Measurements from ENCODE around the gene CTRB2.

Gene CTRB2

DNA sequence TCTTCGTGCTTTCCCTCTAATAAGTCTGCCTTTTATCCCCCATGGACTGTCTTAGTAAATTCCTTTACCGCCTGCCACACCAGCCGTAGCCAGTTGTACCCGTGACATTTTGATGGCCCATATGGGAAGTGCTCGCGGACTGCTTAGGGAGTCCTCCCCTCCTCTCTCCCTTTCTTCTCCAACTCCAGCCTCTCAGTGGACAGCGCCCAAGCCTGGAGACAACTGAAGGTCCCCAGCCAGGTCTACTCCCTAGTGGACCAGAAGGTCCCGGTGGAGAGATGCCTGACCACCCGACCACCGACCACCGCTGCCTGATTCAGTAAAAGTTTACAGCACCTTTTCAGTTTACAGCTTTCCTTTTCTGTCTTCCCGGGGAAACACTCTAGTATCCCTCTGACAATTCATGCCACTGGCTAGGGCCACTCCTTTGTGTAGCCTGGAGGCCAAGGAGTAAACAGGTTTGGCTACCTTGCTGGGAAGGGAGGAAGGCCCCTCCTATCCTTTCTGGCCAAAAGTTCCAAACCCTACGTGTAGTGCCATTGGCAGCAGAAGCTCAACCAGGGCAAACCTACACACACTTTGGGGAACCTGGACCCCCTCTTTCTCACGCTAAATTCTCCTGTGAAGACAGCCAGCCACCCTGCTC, 18.0 kb downstream of the CTRB2 start:
- TF ChIP-seq, protein P1, sequence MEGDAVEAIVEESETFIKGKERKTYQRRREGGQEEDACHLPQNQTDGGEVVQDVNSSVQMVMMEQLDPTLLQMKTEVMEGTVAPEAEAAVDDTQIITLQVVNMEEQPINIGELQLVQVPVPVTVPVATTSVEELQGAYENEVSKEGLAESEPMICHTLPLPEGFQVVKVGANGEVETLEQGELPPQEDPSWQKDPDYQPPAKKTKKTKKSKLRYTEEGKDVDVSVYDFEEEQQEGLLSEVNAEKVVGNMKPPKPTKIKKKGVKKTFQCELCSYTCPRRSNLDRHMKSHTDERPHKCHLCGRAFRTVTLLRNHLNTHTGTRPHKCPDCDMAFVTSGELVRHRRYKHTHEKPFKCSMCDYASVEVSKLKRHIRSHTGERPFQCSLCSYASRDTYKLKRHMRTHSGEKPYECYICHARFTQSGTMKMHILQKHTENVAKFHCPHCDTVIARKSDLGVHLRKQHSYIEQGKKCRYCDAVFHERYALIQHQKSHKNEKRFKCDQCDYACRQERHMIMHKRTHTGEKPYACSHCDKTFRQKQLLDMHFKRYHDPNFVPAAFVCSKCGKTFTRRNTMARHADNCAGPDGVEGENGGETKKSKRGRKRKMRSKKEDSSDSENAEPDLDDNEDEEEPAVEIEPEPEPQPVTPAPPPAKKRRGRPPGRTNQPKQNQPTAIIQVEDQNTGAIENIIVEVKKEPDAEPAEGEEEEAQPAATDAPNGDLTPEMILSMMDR (IDR thresholded peaks at IDR 0.05; ENCODE audit: low read depth, low read length), result no peak
- no peak for DNase-seq (ENCODE audit: low read depth, low spot score)

DNA sequence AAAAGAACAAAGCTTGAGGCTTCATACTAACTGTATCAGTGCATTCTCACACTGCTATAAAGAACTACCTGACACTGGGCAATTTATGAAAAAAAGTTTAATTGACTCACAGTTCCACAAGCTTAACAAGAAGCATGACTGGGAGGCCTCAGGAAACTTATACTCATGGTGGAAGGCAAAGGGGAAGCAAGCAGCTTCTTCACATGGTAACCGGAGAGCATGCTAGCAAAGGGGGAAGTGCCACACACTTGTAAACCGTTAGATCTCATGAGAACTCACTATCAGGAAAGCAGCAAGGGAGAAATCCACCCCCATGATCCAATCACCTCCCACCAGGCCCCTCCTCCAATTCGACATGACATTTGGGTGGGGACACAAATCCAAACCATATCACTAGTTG, 25.3 kb downstream of the CTRB2 start:
- no peak for DNase-seq (ENCODE audit: low read depth, low spot score)
- TF ChIP-seq, protein P1 (IDR thresholded peaks at IDR 0.05; ENCODE audit: low read depth, low read length), result no peak
- H3K4me3 ChIP-seq (ENCODE audit: low read depth, low read length), result no peak overlapping the region
- in situ Hi-C loops (cut with HindIII; ENCODE audit: low sequenced_read_pairs), result no loop called here

More for the DNA sequence above, 18.0 kb downstream of the CTRB2 start:
- H3K4me3 ChIP-seq (ENCODE audit: low read depth, low read length), result no peak overlapping the region
- in situ Hi-C loops (cut with HindIII; ENCODE audit: low sequenced_read_pairs), result no loop called here

GRCh38 chr16:75179208-75179607, 27.8 kb downstream of the CTRB2 start:
- in situ Hi-C loops (cut with HindIII; ENCODE audit: low sequenced_read_pairs), result no loop called here
- no peak overlapping the region for H3K4me3 ChIP-seq (ENCODE audit: low read depth, low read length)
- DNase-seq (ENCODE audit: low read depth, low spot score), result no peak
- TF ChIP-seq, protein P1 (IDR thresholded peaks at IDR 0.05; ENCODE audit: low read depth, low read length), result no peak

- no peak for DNase-seq (ENCODE audit: low read depth, low spot score)
- in situ Hi-C loops (cut with HindIII; ENCODE audit: low sequenced_read_pairs), result no loop called here
- TF ChIP-seq, protein P1 (IDR thresholded peaks at IDR 0.05; ENCODE audit: low read depth, low read length), result no peak
Measured at GRCh38 chr16:75176926-75177325, 30.0 kb downstream of the CTRB2 start.

DNA sequence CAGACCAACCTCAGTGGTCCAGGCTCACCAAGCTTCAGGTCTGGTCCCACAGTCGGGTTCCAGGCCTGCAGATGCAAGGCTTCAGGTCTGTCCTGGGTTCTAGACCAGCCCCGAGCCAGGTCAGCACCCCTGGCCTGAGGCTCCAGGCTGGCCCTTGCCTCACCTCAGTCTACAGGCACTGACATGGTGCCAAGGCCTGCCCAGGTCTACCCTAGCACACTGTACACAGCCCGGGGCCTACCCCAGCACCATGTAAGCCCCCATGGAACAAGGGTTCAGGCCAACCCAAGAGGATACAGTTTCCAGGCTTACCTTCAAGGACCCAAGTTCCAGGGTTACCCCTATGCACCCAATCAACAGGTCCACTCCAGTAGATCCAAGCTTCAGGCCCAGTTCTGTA, 31.9 kb downstream of the CTRB2 start:
- in situ Hi-C loops (cut with HindIII; ENCODE audit: low sequenced_read_pairs), result no loop called here
- no peak for DNase-seq (ENCODE audit: low read depth, low spot score)
- TF ChIP-seq, protein P1 (IDR thresholded peaks at IDR 0.05; ENCODE audit: low read depth, low read length), result no peak
- no peak overlapping the region for H3K4me3 ChIP-seq (ENCODE audit: low read depth, low read length)

More at GRCh38 chr16:75176926-75177325, 30.0 kb downstream of the CTRB2 start:
- H3K4me3 ChIP-seq (ENCODE audit: low read depth, low read length), result no peak overlapping the region

- in situ Hi-C loops (cut with HindIII; ENCODE audit: low sequenced_read_pairs), result no loop called here
- no peak for DNase-seq (ENCODE audit: low read depth, low spot score)
- TF ChIP-seq, protein P1 (IDR thresholded peaks at IDR 0.05; ENCODE audit: low read depth, low read length), result no peak
- H3K4me3 ChIP-seq (ENCODE audit: low read depth, low read length), result no peak overlapping the region
Measured at GRCh38 chr16:75172578-75172977, 34.4 kb downstream of the CTRB2 start.
